SK-N-SH (cell line): ENCODE measurements around the gene COMMD7. TPM values are rescaled to one million over a fixed set of nuclear protein-coding genes. Genes with fewer than 3 reads are reported as not detected.

Experiments used
- CTCF ChIA-PET: fragments of 300-600, 350-600 bp; formaldehyde crosslinking; extraction: SDS; loops from one replicate; lab custom pipeline; 2021; lab: Yijun Ruan, JAX
- POLR2A ChIA-PET: fragments of 350-600 bp; sonication (Branson Sonifier 250); formaldehyde crosslinking; extraction: SDS; loops from one replicate; lab custom pipeline; 2020; ENCODE audit warnings: antibody characterized with exemption, inconsistent platforms; lab: Yijun Ruan, JAX
- DNase-seq: peaks from one replicate; pipeline ENCODE4 v3.0.0; 2012
- H2AFZ ChIP-seq: fragments of 200-600 bp; sonication (generic); 2 replicates; pipeline ENCODE4 v1.8.1; 2016; ENCODE audit warnings: antibody characterized with exemption, mild to moderate bottlenecking, low read depth
- H3F3A ChIP-seq: fragments of 200-600 bp; sonication (generic); replicated peaks from 2 replicates; pipeline ENCODE3; 2016; ENCODE audit warnings: antibody characterized with exemption, mild to moderate bottlenecking; ENCODE audit not compliant: insufficient read depth
- H3K27ac ChIP-seq, 2 experiments: fragments of 200-500 bp in 1 of 2; fragments of 200-600 bp in 1 of 2; sonication (Bioruptor generic) in 1 of 2; sonication (generic), shearing (Covaris generic) in 1 of 2; 2 replicates each; pipeline versions ENCODE4 v1.5.1 to v1.6.1; 2014 to 2016; ENCODE audit warnings: low read depth in 2 of 2, inconsistent platforms in 1 of 2, low read length in 1 of 2, mild to moderate bottlenecking in 1 of 2, mixed read lengths in 1 of 2
- H3K27me3 ChIP-seq: fragments of 200-600 bp; sonication (generic), shearing (Covaris generic); 2 replicates; pipeline ENCODE4 v1.6.1; 2016; ENCODE audit warnings: mixed run types; ENCODE audit not compliant: insufficient read depth
- H3K36me3 ChIP-seq, 2 experiments: fragments of 200-500 bp in 1 of 2; fragments of 200-600 bp in 1 of 2; sonication (Bioruptor generic) in 1 of 2; sonication (generic) in 1 of 2; replicated peaks in 1 of 2; 2 replicates each; pipeline versions ENCODE3 to v1.5.1; 2014 to 2016; ENCODE audit warnings: low read length in 1 of 2, mild to moderate bottlenecking in 1 of 2; ENCODE audit not compliant: insufficient read depth in 2 of 2, control insufficient read depth in 1 of 2
- H3K4me1 ChIP-seq, 2 experiments: fragments of 200-500 bp in 1 of 2; fragments of 200-600 bp in 1 of 2; sonication (Bioruptor generic) in 1 of 2; sonication (generic), shearing (Covaris generic) in 1 of 2; 2 replicates each; pipeline versions ENCODE4 v1.5.1 to v1.6.1; 2014 to 2016; ENCODE audit warnings: low read depth in 1 of 2, low read length in 1 of 2, mixed run types in 1 of 2; ENCODE audit not compliant: insufficient read depth in 2 of 2, control insufficient read depth in 1 of 2
- H3K4me2 ChIP-seq: fragments of 200-600 bp; sonication (generic), shearing (Covaris generic); 2 replicates; pipeline ENCODE4 v1.6.1; 2017; ENCODE audit warnings: mixed run types
- H3K4me3 ChIP-seq, 2 experiments: fragments of 200-500 bp in 1 of 2; fragments of 200-600 bp in 1 of 2; sonication (Bioruptor generic) in 1 of 2; sonication (generic), shearing (Covaris generic) in 1 of 2; 2 replicates each; pipeline versions ENCODE4 v1.5.1 to v1.8.1; 2014 to 2016; ENCODE audit warnings: low read depth in 2 of 2, inconsistent platforms in 1 of 2, low read length in 1 of 2, mild to moderate bottlenecking in 1 of 2, mixed read lengths in 1 of 2, moderate library complexity in 1 of 2
- H3K79me2 ChIP-seq: fragments of 200-600 bp; sonication (generic); 2 replicates; pipeline ENCODE4 v1.8.1; 2017; ENCODE audit warnings: mild to moderate bottlenecking; ENCODE audit not compliant: insufficient read depth
- H3K9ac ChIP-seq: fragments of 200-600 bp; sonication (generic); 2 replicates; pipeline ENCODE4 v1.6.1; 2017; ENCODE audit warnings: mixed run types
- H3K9me2 ChIP-seq: fragments of 200-600 bp; sonication (generic); 2 replicates; pipeline ENCODE4 v1.6.1; 2017; ENCODE audit warnings: mixed run types
- H3K9me3 ChIP-seq: fragments of 200-600 bp; sonication (generic); 2 replicates; pipeline ENCODE4 v1.6.1; 2017; ENCODE audit warnings: mixed run types, mild to moderate bottlenecking, moderate library complexity
- H4K20me1 ChIP-seq: fragments of 200-600 bp; sonication (generic); 2 replicates; pipeline ENCODE4 v1.6.1; 2017; ENCODE audit warnings: mild to moderate bottlenecking, mixed run types; ENCODE audit not compliant: insufficient read depth
- EP300 ChIP-seq, 2 experiments: IDR thresholded peaks; 2 replicates each; pipeline versions ENCODE4 v1.4.0 to v1.6.1; 2012; ENCODE audit warnings: borderline replicate concordance in 1 of 2, low read depth in 1 of 2, low read length in 1 of 2
- GABPA ChIP-seq: IDR thresholded peaks from 2 replicates; pipeline ENCODE4 v1.4.0; 2012; ENCODE audit warnings: low read depth, mild to moderate bottlenecking
- JUND ChIP-seq: IDR thresholded peaks from 2 replicates; pipeline ENCODE4 v1.4.0; 2012
- MXI1 ChIP-seq: IDR thresholded peaks from 2 replicates; pipeline ENCODE4 v1.6.1; 2012; ENCODE audit warnings: mild to moderate bottlenecking, low read depth, low read length, improper control_type of control experiment
- NFIC ChIP-seq: IDR thresholded peaks from 2 replicates; pipeline ENCODE4 v1.4.0; 2012; ENCODE audit warnings: borderline replicate concordance
- RAD21 ChIP-seq: IDR thresholded peaks from 2 replicates; pipeline ENCODE4 v1.6.1; 2012; ENCODE audit warnings: mild to moderate bottlenecking, low read length
- RCOR1 ChIP-seq: fragments of 150-350 bp; IDR thresholded peaks from 2 replicates; pipeline ENCODE4 v1.6.1; 2017; ENCODE audit warnings: antibody characterized with exemption, low read length
- RXRA ChIP-seq: IDR thresholded peaks from 2 replicates; pipeline ENCODE4 v1.4.0; 2012; ENCODE audit warnings: low read depth, mild to moderate bottlenecking, borderline replicate concordance
- SIN3A ChIP-seq: IDR thresholded peaks from 2 replicates; pipeline ENCODE4 v1.6.1; 2012; ENCODE audit warnings: low read depth, mild to moderate bottlenecking, low read length, moderate library complexity, borderline replicate concordance
- TAF1 ChIP-seq: IDR thresholded peaks from 2 replicates; pipeline ENCODE4 v1.6.1; 2012; ENCODE audit warnings: low read depth, mild to moderate bottlenecking, low read length, moderate library complexity, borderline replicate concordance
- TCF12 ChIP-seq: IDR thresholded peaks from 2 replicates; pipeline ENCODE4 v1.4.0; 2012
- WGBS: methylation state at CpG from one replicate; pipeline ENCODE4 v1.1.6; 2017; ENCODE audit warnings: low lambda C conversion rate; 5-methylcytosine and 5-hydroxymethylcytosine counted together
- polyA plus RNA-seq, 3 experiments: library from polyadenylated mRNA; depleted of rRNA; stranded (reverse); fragments of >200 nt; gene quantifications; 2 replicates each; pipeline ENCODE4 v1.2.3, GENCODE V29; 2012
- TF ChIP-seq, protein P1 (sequence below): fragments of 200-600 bp; sonication (generic); IDR thresholded peaks from 2 replicates; pipeline ENCODE4 v1.6.1; 2017; ENCODE audit warnings: antibody characterized with exemption, mild to moderate bottlenecking, moderate library complexity
- TF ChIP-seq, protein P2 (sequence below): fragments of 150-350 bp; IDR thresholded peaks from 2 replicates; pipeline ENCODE4 v1.6.1; 2017; ENCODE audit warnings: antibody characterized with exemption, low read length, low read depth, borderline replicate concordance
- TF ChIP-seq, protein P3 (sequence below): IDR thresholded peaks from 2 replicates; pipeline ENCODE4 v1.6.1; 2012; ENCODE audit warnings: mild to moderate bottlenecking, low read depth, low read length, moderate library complexity

Gene COMMD7
- polyA plus RNA-seq, 1 of the 3 experiments (the other 2 are of a cell fraction) = 38.0 TPM

DNA sequence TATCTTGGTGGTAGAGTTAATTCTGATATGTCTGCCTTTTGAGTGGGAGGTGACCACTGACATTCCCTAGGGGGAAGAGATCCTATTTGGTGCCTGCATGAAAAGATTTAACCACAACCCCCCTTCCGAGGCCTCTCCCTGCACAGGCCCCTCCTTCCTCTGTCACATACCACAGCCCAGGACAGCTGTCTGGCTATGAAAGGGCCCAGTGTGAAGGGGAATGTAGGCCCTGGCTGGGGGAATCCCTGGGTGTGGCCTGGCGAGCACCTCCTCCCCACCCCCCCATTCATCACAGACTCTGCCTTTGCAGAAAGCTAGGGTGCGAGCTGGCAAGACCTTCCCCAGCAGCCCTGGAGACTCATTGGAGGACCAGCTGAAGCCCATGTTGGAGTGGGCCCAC lies 49.0 kb upstream of the COMMD7 start:
- 86% methylated on average over 3 of the region's 3 CpGs for WGBS
- ChIA-PET CTCF (interaction anchor here (0.6 to 6.2 kb wide), 4 partner anchors 9 to 14 kb away, joined by 4 to 83 read pairs (median 6); no protein-coding TSS in a partner anchor), POLR2A (no interaction called here)
- Histone ChIP-seq H4K20me1 (no peaks in the 10 kb centered on the region), H3K36me3 (peaks cover 0 to 4% of the 10 kb centered on the region in 2 experiments), H3K4me3 (no peak overlapping the region), H3K27me3 (no peaks in the 10 kb centered on the region), H3K4me2 (no peak overlapping the region), H3K4me1 (no peaks in the 10 kb centered on the region), H3K9me2 (no peaks in the 10 kb centered on the region), H2AFZ (no peak overlapping the region), H3K9ac (no peak overlapping the region), H3F3A (no peaks in the 10 kb centered on the region), H3K79me2 (no peaks in the 10 kb centered on the region), H3K27ac (no peak overlapping the region), H3K9me3 (no peaks in the 10 kb centered on the region)
- TF ChIP-seq, protein P1, sequence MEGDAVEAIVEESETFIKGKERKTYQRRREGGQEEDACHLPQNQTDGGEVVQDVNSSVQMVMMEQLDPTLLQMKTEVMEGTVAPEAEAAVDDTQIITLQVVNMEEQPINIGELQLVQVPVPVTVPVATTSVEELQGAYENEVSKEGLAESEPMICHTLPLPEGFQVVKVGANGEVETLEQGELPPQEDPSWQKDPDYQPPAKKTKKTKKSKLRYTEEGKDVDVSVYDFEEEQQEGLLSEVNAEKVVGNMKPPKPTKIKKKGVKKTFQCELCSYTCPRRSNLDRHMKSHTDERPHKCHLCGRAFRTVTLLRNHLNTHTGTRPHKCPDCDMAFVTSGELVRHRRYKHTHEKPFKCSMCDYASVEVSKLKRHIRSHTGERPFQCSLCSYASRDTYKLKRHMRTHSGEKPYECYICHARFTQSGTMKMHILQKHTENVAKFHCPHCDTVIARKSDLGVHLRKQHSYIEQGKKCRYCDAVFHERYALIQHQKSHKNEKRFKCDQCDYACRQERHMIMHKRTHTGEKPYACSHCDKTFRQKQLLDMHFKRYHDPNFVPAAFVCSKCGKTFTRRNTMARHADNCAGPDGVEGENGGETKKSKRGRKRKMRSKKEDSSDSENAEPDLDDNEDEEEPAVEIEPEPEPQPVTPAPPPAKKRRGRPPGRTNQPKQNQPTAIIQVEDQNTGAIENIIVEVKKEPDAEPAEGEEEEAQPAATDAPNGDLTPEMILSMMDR = no peak
- no peak for TF ChIP-seq RXRA
- TF ChIP-seq GABPA = no peak
- no peak for TF ChIP-seq JUND
- no peak for TF ChIP-seq TCF12
- TF ChIP-seq SIN3A = no peak
- no peak for TF ChIP-seq NFIC
- TF ChIP-seq RAD21 = no peak
- no peak for TF ChIP-seq EP300 (IDR thresholded peaks at IDR 0.05; ENCODE audit: borderline replicate concordance in 1 of 2, low read depth in 1 of 2, low read length in 1 of 2)
- TF ChIP-seq TAF1 = no peak
- TF ChIP-seq RCOR1 = no peak
- TF ChIP-seq, protein P2, sequence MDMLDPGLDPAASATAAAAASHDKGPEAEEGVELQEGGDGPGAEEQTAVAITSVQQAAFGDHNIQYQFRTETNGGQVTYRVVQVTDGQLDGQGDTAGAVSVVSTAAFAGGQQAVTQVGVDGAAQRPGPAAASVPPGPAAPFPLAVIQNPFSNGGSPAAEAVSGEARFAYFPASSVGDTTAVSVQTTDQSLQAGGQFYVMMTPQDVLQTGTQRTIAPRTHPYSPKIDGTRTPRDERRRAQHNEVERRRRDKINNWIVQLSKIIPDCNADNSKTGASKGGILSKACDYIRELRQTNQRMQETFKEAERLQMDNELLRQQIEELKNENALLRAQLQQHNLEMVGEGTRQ = no peak
- no peak for TF ChIP-seq MXI1
- TF ChIP-seq, protein P3, sequence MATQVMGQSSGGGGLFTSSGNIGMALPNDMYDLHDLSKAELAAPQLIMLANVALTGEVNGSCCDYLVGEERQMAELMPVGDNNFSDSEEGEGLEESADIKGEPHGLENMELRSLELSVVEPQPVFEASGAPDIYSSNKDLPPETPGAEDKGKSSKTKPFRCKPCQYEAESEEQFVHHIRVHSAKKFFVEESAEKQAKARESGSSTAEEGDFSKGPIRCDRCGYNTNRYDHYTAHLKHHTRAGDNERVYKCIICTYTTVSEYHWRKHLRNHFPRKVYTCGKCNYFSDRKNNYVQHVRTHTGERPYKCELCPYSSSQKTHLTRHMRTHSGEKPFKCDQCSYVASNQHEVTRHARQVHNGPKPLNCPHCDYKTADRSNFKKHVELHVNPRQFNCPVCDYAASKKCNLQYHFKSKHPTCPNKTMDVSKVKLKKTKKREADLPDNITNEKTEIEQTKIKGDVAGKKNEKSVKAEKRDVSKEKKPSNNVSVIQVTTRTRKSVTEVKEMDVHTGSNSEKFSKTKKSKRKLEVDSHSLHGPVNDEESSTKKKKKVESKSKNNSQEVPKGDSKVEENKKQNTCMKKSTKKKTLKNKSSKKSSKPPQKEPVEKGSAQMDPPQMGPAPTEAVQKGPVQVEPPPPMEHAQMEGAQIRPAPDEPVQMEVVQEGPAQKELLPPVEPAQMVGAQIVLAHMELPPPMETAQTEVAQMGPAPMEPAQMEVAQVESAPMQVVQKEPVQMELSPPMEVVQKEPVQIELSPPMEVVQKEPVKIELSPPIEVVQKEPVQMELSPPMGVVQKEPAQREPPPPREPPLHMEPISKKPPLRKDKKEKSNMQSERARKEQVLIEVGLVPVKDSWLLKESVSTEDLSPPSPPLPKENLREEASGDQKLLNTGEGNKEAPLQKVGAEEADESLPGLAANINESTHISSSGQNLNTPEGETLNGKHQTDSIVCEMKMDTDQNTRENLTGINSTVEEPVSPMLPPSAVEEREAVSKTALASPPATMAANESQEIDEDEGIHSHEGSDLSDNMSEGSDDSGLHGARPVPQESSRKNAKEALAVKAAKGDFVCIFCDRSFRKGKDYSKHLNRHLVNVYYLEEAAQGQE = no peak
- no peak for DNase-seq
